Karpas-422 (cell line): ENCODE measurements around the gene POLD2. TPM values are rescaled to one million over a fixed set of nuclear protein-coding genes. Genes with fewer than 3 reads are reported as not detected.

ENCODE experiments used
- DNase-seq: peaks from one replicate; pipeline ENCODE4 v3.0.0-alpha.2; 2015
- H2AFZ ChIP-seq: fragments of 200-600 bp; sonication (generic); 2 replicates; pipeline ENCODE4 v1.6.1; 2014; ENCODE audit warnings: antibody characterized with exemption, low read length, mixed read lengths
- H3K27ac ChIP-seq: fragments of 200-600 bp; sonication (generic); 2 replicates; pipeline ENCODE4 v1.5.1; 2014; ENCODE audit warnings: mild to moderate bottlenecking, low read length, moderate library complexity
- H3K27me3 ChIP-seq: fragments of 200-600 bp; sonication (generic); 2 replicates; pipeline ENCODE4 v1.6.1; 2014; ENCODE audit warnings: low read length, mixed read lengths
- H3K36me3 ChIP-seq: fragments of 200-600 bp; sonication (generic); 2 replicates; pipeline ENCODE4 v1.6.1; 2014; ENCODE audit warnings: low read length, mixed read lengths; ENCODE audit not compliant: insufficient read depth
- H3K4me1 ChIP-seq: fragments of 200-600 bp; sonication (generic); 2 replicates; pipeline ENCODE4 v1.6.1; 2014; ENCODE audit warnings: mild to moderate bottlenecking, low read length, mixed read lengths
- H3K4me2 ChIP-seq: fragments of 200-600 bp; sonication (generic); 2 replicates; pipeline ENCODE4 v1.6.1; 2014; ENCODE audit warnings: low read length, low read depth, mild to moderate bottlenecking; ENCODE audit not compliant: poor library complexity, severe bottlenecking
- H3K4me3 ChIP-seq: fragments of 200-600 bp; sonication (generic); 2 replicates; pipeline ENCODE4 v1.5.1; 2014; ENCODE audit warnings: mild to moderate bottlenecking, antibody characterized with exemption, low read length, mixed read lengths
- H3K79me2 ChIP-seq: fragments of 200-600 bp; sonication (generic); 2 replicates; pipeline ENCODE4 v1.6.1; 2014; ENCODE audit warnings: mild to moderate bottlenecking, low read length, mixed read lengths
- H3K9ac ChIP-seq: fragments of 200-600 bp; sonication (generic); 2 replicates; pipeline ENCODE4 v1.6.0; 2014; ENCODE audit warnings: low read length
- H3K9me2 ChIP-seq: fragments of 200-600 bp; sonication (generic), shearing (Covaris generic); replicated peaks from 2 replicates; pipeline ENCODE4 v1.6.0; 2014; ENCODE audit warnings: mild to moderate bottlenecking, low read length, moderate library complexity; ENCODE audit not compliant: insufficient read depth
- H3K9me3 ChIP-seq: fragments of 300-700, 200-600 bp; sonication (generic); 2 replicates; pipeline ENCODE4 v1.6.1; 2014; ENCODE audit warnings: low read length, mixed read lengths
- H4K20me1 ChIP-seq: fragments of 200-600 bp; sonication (generic); 2 replicates; pipeline ENCODE4 v1.6.1; 2014; ENCODE audit warnings: mild to moderate bottlenecking, antibody characterized with exemption, low read length, low read depth; ENCODE audit not compliant: insufficient read depth
- small RNA-seq: library from RNA; depleted of rRNA; stranded (forward); fragments of <200 nt; gene quantifications from one replicate; pipeline ENCODE3, GENCODE V24; 2014
- total RNA-seq: library from RNA; depleted of rRNA; stranded (reverse); fragments of >200 nt; shearing (Covaris generic); gene quantifications from 2 replicates; pipeline ENCODE4 v1.2.3, GENCODE V29; 2014; ENCODE audit warnings: low replicate concordance; rRNA removed

Gene POLD2
- total RNA-seq, 1 experiment from 2014 or later, result 165 TPM

GRCh38 chr7:44065431-44066110 lies 57.8 kb downstream of the POLD2 start, which contains the start of gene PGAM2:
PGAM2 (minus strand) TSS chr7:44065567; CDS start chr7:44065529, 38 bp downstream.
- Histone ChIP-seq H2AFZ (no peak within 1 kb of the TSS), H3K9me2 (no peaks in the 10 kb centered on the region), H3K9ac (peak within 1 kb of the TSS; percentile 27; the same call in 1 of the 2 replicates), H3K9me3 (no peaks in the 10 kb centered on the region), H3K4me3 (no peak within 1 kb of the TSS), H3K4me1 (peaks cover 22% of the 10 kb centered on the region), H3K79me2 (no peaks in the 10 kb centered on the region), H3K4me2 (no peak within 1 kb of the TSS), H4K20me1 (no peaks in the 10 kb centered on the region), H3K36me3 (peaks cover 24% of the 10 kb centered on the region), H3K27ac (peak within 1 kb of the TSS; percentile 30), H3K27me3 (no peaks in the 10 kb centered on the region)
- DNase-seq, result peak; percentile 77

- peaks cover 30% of the 10 kb centered on the region for H3K36me3 ChIP-seq
- peaks cover 28% of the 10 kb centered on the region for H3K4me1 ChIP-seq
- H3K27me3 ChIP-seq, result no peaks in the 10 kb centered on the region
- H4K20me1 ChIP-seq, result no peaks in the 10 kb centered on the region
- H2AFZ ChIP-seq, result no peak overlapping the region
- no peaks in the 10 kb centered on the region for H3K9me3 ChIP-seq
- no peaks in the 10 kb centered on the region for H3K9me2 ChIP-seq
- DNase-seq, result peak; percentile 57
- H3K9ac ChIP-seq, result peak overlapping the region; percentile 3; the same call in 1 of the 2 replicates
- no peak overlapping the region for H3K4me2 ChIP-seq
- no peak overlapping the region for H3K4me3 ChIP-seq
- peak overlapping the region; percentile 30 for H3K27ac ChIP-seq
- no peaks in the 10 kb centered on the region for H3K79me2 ChIP-seq
These were observed 58.4 kb downstream of the POLD2 start for GRCh38 chr7:44064791-44065430.

Small RNAs within 50 kb of the gene (small RNA-seq; reads per million reads assigned to genes)
- not detected for gene RNA5SP230

Other genes starting within 250 kb of the POLD2 start
- 30.7 and 34.2 TPM in 2 replicates for gene URGCP, start 217.0 kb downstream of the POLD2 start, total RNA-seq
- 19.0 and 29.3 TPM in 2 replicates for gene UBE2D4, start 197.1 kb downstream of the POLD2 start, total RNA-seq
- not detected in 2 replicates for gene SPDYE1, start 125.7 kb downstream of the POLD2 start, total RNA-seq
- 116 and 184 TPM in 2 replicates for gene DBNL, start 78.8 kb downstream of the POLD2 start, total RNA-seq
- 1.9 TPM in 1 of 2 replicates, not detected in the other for gene PGAM2, start 58.0 kb downstream of the POLD2 start, total RNA-seq
- gene POLM, start 41.0 kb downstream of the POLD2 start, total RNA-seq, result 34.5 and 47.1 TPM in 2 replicates
- 5.9 TPM in 1 of 2 replicates, not detected in the other for gene AEBP1, start 19.2 kb downstream of the POLD2 start, total RNA-seq
- gene MYL7, start 17.8 kb upstream of the POLD2 start, total RNA-seq, result not detected in 2 replicates
- not detected in 2 replicates for gene GCK, start 65.9 kb upstream of the POLD2 start, total RNA-seq
- 63.1 and 88.6 TPM in 2 replicates for gene YKT6, start 77.4 kb upstream of the POLD2 start, total RNA-seq
- gene CAMK2B, start 202.0 kb upstream of the POLD2 start, total RNA-seq, result not detected in 2 replicates